Ectodermal cell (in vitro differentiated cells): Measurements from ENCODE around the gene CEACAM19.

ENCODE experiments used
- H3K27ac ChIP-seq: 2 replicates; pipeline ENCODE4 v1.7.0; 2013; ENCODE audit warnings: mild to moderate bottlenecking, low read depth, low read length; ENCODE audit not compliant: insufficient read depth, poor library complexity, severe bottlenecking
- H3K27me3 ChIP-seq: 2 replicates; pipeline ENCODE4 v1.7.0; 2013; ENCODE audit warnings: mild to moderate bottlenecking, low read length; ENCODE audit not compliant: insufficient read depth, control insufficient read depth, poor library complexity, severe bottlenecking
- H3K36me3 ChIP-seq: one replicate; pipeline ENCODE4 v1.7.0; 2013; ENCODE audit warnings: low read length; ENCODE audit not compliant: control insufficient read depth, insufficient read depth
- H3K4me1 ChIP-seq: one replicate; pipeline ENCODE4 v1.7.0; 2013; ENCODE audit warnings: low read length; ENCODE audit not compliant: control insufficient read depth, insufficient read depth
- H3K4me3 ChIP-seq: 2 replicates; pipeline ENCODE4 v1.7.0; 2013; ENCODE audit warnings: low read depth, low read length, control low read depth; ENCODE audit not compliant: insufficient read depth
- H3K9me3 ChIP-seq: 2 replicates; pipeline ENCODE4 v1.7.0; 2013; ENCODE audit warnings: mild to moderate bottlenecking, low read length, moderate library complexity; ENCODE audit not compliant: control insufficient read depth
- WGBS, 2 experiments: methylation state at CpG; one replicate each; pipeline ENCODE4 v1.1.7; 2013; ENCODE audit warnings: missing lambda C conversion rate in 2 of 2; 5-methylcytosine and 5-hydroxymethylcytosine counted together

The CEACAM19 gene

GRCh38 chr19:44685877-44686276 lies 14.6 kb downstream of the CEACAM19 start:
- H3K9me3 ChIP-seq, result no peaks in the 10 kb centered on the region
- no peaks in the 10 kb centered on the region for H3K36me3 ChIP-seq
- no peaks in the 10 kb centered on the region for H3K27me3 ChIP-seq
- H3K27ac ChIP-seq, result no peak overlapping the region
- H3K4me1 ChIP-seq, result no peaks in the 10 kb centered on the region
- no peak overlapping the region for H3K4me3 ChIP-seq
- 86 to 88% methylated on average over 4 of the region's 4 CpGs for WGBS, 2 experiments

GRCh38 chr19:44686896-44687295 lies 15.6 kb downstream of the CEACAM19 start:
- Histone ChIP-seq H3K36me3 (no peaks in the 10 kb centered on the region), H3K4me1 (no peaks in the 10 kb centered on the region), H3K9me3 (no peaks in the 10 kb centered on the region), H3K27ac (no peak overlapping the region), H3K27me3 (no peaks in the 10 kb centered on the region), H3K4me3 (no peak overlapping the region)
- WGBS, 2 experiments, result 89% methylated on average over 4 of the region's 4 CpGs

- Histone ChIP-seq H3K4me3 (no peak overlapping the region), H3K36me3 (no peaks in the 10 kb centered on the region), H3K27ac (no peak overlapping the region), H3K4me1 (no peaks in the 10 kb centered on the region), H3K27me3 (no peaks in the 10 kb centered on the region), H3K9me3 (no peaks in the 10 kb centered on the region)
- 93 to 94% methylated on average over 7 of the region's 7 CpGs for WGBS, 2 experiments
Observed at GRCh38 chr19:44687888-44688287, 16.6 kb downstream of the CEACAM19 start.

GRCh38 chr19:44689290-44690130 lies 18.2 kb downstream of the CEACAM19 start:
- Histone ChIP-seq H3K9me3 (no peaks in the 10 kb centered on the region), H3K4me1 (no peaks in the 10 kb centered on the region), H3K27me3 (no peaks in the 10 kb centered on the region), H3K4me3 (no peak overlapping the region), H3K27ac (no peak overlapping the region), H3K36me3 (no peaks in the 10 kb centered on the region)
- 44 to 45% methylated on average over 11 of the region's 11 CpGs for WGBS, 2 experiments

- no peaks in the 10 kb centered on the region for H3K27me3 ChIP-seq
- no peaks in the 10 kb centered on the region for H3K4me1 ChIP-seq
- H3K4me3 ChIP-seq, result no peak overlapping the region
- H3K9me3 ChIP-seq, result no peaks in the 10 kb centered on the region
- no peaks in the 10 kb centered on the region for H3K36me3 ChIP-seq
- WGBS, 2 experiments, result 96 to 100% methylated on average over 2 to 3 of the region's 3 CpGs
- no peak overlapping the region for H3K27ac ChIP-seq
Observed at GRCh38 chr19:44690131-44690440, 18.8 kb downstream of the CEACAM19 start.

GRCh38 chr19:44692379-44692721 lies 21.1 kb downstream of the CEACAM19 start:
- 86 to 89% methylated on average over 5 of the region's 5 CpGs for WGBS, 2 experiments
- no peak overlapping the region for H3K27ac ChIP-seq

GRCh38 chr19:44694184-44694579 lies 22.9 kb downstream of the CEACAM19 start:
- WGBS, 2 experiments, result 59% methylated on average over 2 of the region's 2 CpGs
- Histone ChIP-seq H3K4me3 (no peak overlapping the region), H3K27me3 (no peaks in the 10 kb centered on the region), H3K4me1 (no peaks in the 10 kb centered on the region), H3K36me3 (no peaks in the 10 kb centered on the region), H3K9me3 (no peaks in the 10 kb centered on the region), H3K27ac (no peak overlapping the region)

More at GRCh38 chr19:44692379-44692721, 21.1 kb downstream of the CEACAM19 start:
- Histone ChIP-seq H3K36me3 (no peaks in the 10 kb centered on the region), H3K4me3 (no peak overlapping the region), H3K9me3 (no peaks in the 10 kb centered on the region), H3K27me3 (no peaks in the 10 kb centered on the region), H3K4me1 (no peaks in the 10 kb centered on the region)

- Histone ChIP-seq H3K27me3 (no peaks in the 10 kb centered on the region), H3K36me3 (no peaks in the 10 kb centered on the region), H3K4me1 (no peaks in the 10 kb centered on the region), H3K9me3 (no peaks in the 10 kb centered on the region), H3K4me3 (no peak overlapping the region), H3K27ac (no peak overlapping the region)
- WGBS, 2 experiments, result 69% methylated on average over 22 of the region's 22 CpGs
Observed at GRCh38 chr19:44696939-44697669, 25.8 kb downstream of the CEACAM19 start.

- Histone ChIP-seq H3K4me3 (no peak overlapping the region), H3K36me3 (no peaks in the 10 kb centered on the region), H3K27me3 (no peaks in the 10 kb centered on the region), H3K4me1 (no peaks in the 10 kb centered on the region), H3K27ac (no peak overlapping the region), H3K9me3 (no peaks in the 10 kb centered on the region)
- WGBS, 2 experiments, result 90 to 91% methylated on average over 4 of the region's 4 CpGs
Observed at GRCh38 chr19:44697670-44698034, 26.4 kb downstream of the CEACAM19 start.

GRCh38 chr19:44698492-44699201 lies 27.4 kb downstream of the CEACAM19 start, which contains the start of gene CEACAM16:
CEACAM16 (plus strand) TSS chr19:44699151; CDS start chr19:44701457, 2,306 bp downstream.
- WGBS, 2 experiments, result 92% methylated on average over 13 of the region's 13 CpGs
- Histone ChIP-seq H3K36me3 (no peaks in the 10 kb centered on the region), H3K9me3 (no peaks in the 10 kb centered on the region), H3K27ac (no peak within 1 kb of the TSS), H3K4me1 (no peaks in the 10 kb centered on the region), H3K4me3 (no peak within 1 kb of the TSS), H3K27me3 (no peaks in the 10 kb centered on the region)
